ENCODE measurements around the gene NUDCD3. TPM values are rescaled to one million over a fixed set of nuclear protein-coding genes. Genes with fewer than 3 reads are reported as not detected.
A peak's percentile ranks its signal among the peaks of the same experiment; 100 is the strongest.

Gene NUDCD3
- total RNA-seq, 4 donors from 2014 or later = 44.9 to 92.4 (median 73.0) TPM

- Histone ChIP-seq H3K4me3 (no peak overlapping the region), H3K36me3 (no peaks in the 10 kb centered on the region), H3K27me3 (peaks cover 0 to 33% (median 0%) of the 10 kb centered on the region in 4 donors), H3K9me3 (no peaks in the 10 kb centered on the region), H3K27ac (replicated peaks in 1 of 4) (no peak overlapping the region), H3K4me1 (no peaks in the 10 kb centered on the region)
- intact Hi-C loops (cut with DNase I) = no loop called here
- no peak for DNase-seq (ENCODE audit: extremely low spot score)
- TF ChIP-seq CTCF (IDR thresholded peaks at IDR 0.05) (no peak), POLR2A (IDR thresholded peaks at IDR 0.05; ENCODE audit: low read depth) (no peak), EP300 (IDR thresholded peaks at IDR 0.05) (no peak), POLR2AphosphoS5 (IDR thresholded peaks at IDR 0.05) (no peak)
- 81% methylated on average over 2 of the region's 2 CpGs for WGBS
Measured at GRCh38 chr7:44373418-44373740, 117.1 kb downstream of the NUDCD3 start.

- peak; percentile 86 for DNase-seq (ENCODE audit: extremely low spot score)
- Histone ChIP-seq H3K4me1 (no peaks in the 10 kb centered on the region), H3K27ac (replicated peaks in 1 of 4) (no peak overlapping the region), H3K4me3 (no peak overlapping the region), H3K27me3 (peaks cover 0 to 39% (median 0%) of the 10 kb centered on the region in 4 donors), H3K36me3 (no peaks in the 10 kb centered on the region), H3K9me3 (no peaks in the 10 kb centered on the region)
- intact Hi-C loops (cut with DNase I) = no loop called here
- 85% methylated on average over 5 of the region's 5 CpGs for WGBS
- no peak for TF ChIP-seq POLR2AphosphoS5 (IDR thresholded peaks at IDR 0.05)
- TF ChIP-seq POLR2A (IDR thresholded peaks at IDR 0.05; ENCODE audit: low read depth) = no peak
- no peak for TF ChIP-seq EP300 (IDR thresholded peaks at IDR 0.05)
- TF ChIP-seq CTCF (IDR thresholded peaks at IDR 0.05) = no peak
Measured at GRCh38 chr7:44372560-44373417, 117.7 kb downstream of the NUDCD3 start.

- peaks cover 0 to 38% (median 0%) of the 10 kb centered on the region in 4 donors for H3K27me3 ChIP-seq
- H3K27ac ChIP-seq (replicated peaks in 1 of 4) = no peak overlapping the region
- no peaks in the 10 kb centered on the region for H3K36me3 ChIP-seq
- H3K4me3 ChIP-seq = no peak overlapping the region
- intact Hi-C loops (cut with DNase I) = no loop called here
- TF ChIP-seq EP300 (IDR thresholded peaks at IDR 0.05) = no peak
- TF ChIP-seq CTCF (IDR thresholded peaks at IDR 0.05) = no peak
- no peak for TF ChIP-seq POLR2A (IDR thresholded peaks at IDR 0.05; ENCODE audit: low read depth)
- TF ChIP-seq POLR2AphosphoS5 (IDR thresholded peaks at IDR 0.05) = no peak
- no peaks in the 10 kb centered on the region for H3K9me3 ChIP-seq
- no peak for DNase-seq (ENCODE audit: extremely low spot score)
- H3K4me1 ChIP-seq = no peaks in the 10 kb centered on the region
- WGBS = 100% methylated on average over 1 of the region's 1 CpG
Measured at GRCh38 chr7:44368885-44369284, 121.6 kb downstream of the NUDCD3 start.

GRCh38 chr7:44368455-44368854 lies 122.0 kb downstream of the NUDCD3 start:
- no peak overlapping the region for H3K4me3 ChIP-seq
- no peaks in the 10 kb centered on the region for H3K9me3 ChIP-seq
- no peak for TF ChIP-seq CTCF (IDR thresholded peaks at IDR 0.05)
- no peak for TF ChIP-seq EP300 (IDR thresholded peaks at IDR 0.05)
- no peak for TF ChIP-seq POLR2AphosphoS5 (IDR thresholded peaks at IDR 0.05)
- TF ChIP-seq POLR2A (IDR thresholded peaks at IDR 0.05; ENCODE audit: low read depth) = no peak
- H3K36me3 ChIP-seq = no peaks in the 10 kb centered on the region
- no peak for DNase-seq (ENCODE audit: extremely low spot score)
- H3K27me3 ChIP-seq = peaks cover 0 to 34% (median 0%) of the 10 kb centered on the region in 4 donors
- no peak overlapping the region for H3K27ac ChIP-seq (replicated peaks in 1 of 4)
- intact Hi-C loops (cut with DNase I) = no loop called here
- H3K4me1 ChIP-seq = no peaks in the 10 kb centered on the region

All from esophagus muscularis mucosa (tissue), 4 donors.